ENCODE data around the gene RNF115.
"Not testable (repeated sequence)": the region's sequence is repeated elsewhere in the genome, so short reads cannot be mapped to it uniquely, and the experiment has no call there.

The RNF115 gene

GRCh38 chr1:145771056-145771455 is 52.8 kb downstream of the RNF115 start:
- no peak for DNase-seq

GRCh38 chr1:145768004-145768403 is 55.9 kb downstream of the RNF115 start:
- not testable (repeated sequence) for DNase-seq

- not testable (repeated sequence) for DNase-seq
These were observed 57.0 kb downstream of the RNF115 start for GRCh38 chr1:145766926-145767325.

- DNase-seq = not testable (repeated sequence)
These were observed 58.1 kb downstream of the RNF115 start for GRCh38 chr1:145765585-145766360.

- not testable (repeated sequence) for DNase-seq
These were observed 58.8 kb downstream of the RNF115 start for GRCh38 chr1:145765127-145765526.

- DNase-seq = not testable (repeated sequence)
These were observed 59.5 kb downstream of the RNF115 start for GRCh38 chr1:145764231-145764940.

GRCh38 chr1:145762001-145762400 is 61.9 kb downstream of the RNF115 start:
- not testable (repeated sequence) for DNase-seq

GRCh38 chr1:145761498-145761897 is 62.4 kb downstream of the RNF115 start:
- not testable (repeated sequence) for DNase-seq

- DNase-seq = not testable (repeated sequence)
These were observed 63.4 kb downstream of the RNF115 start for GRCh38 chr1:145760395-145760949.

- DNase-seq = no peak
These were observed 64.2 kb downstream of the RNF115 start for GRCh38 chr1:145759721-145760120.

- no peak for DNase-seq
These were observed 65.3 kb downstream of the RNF115 start for GRCh38 chr1:145758575-145758974.

- no peak for DNase-seq
These were observed 65.8 kb downstream of the RNF115 start for GRCh38 chr1:145758116-145758515.

GRCh38 chr1:145757420-145757819 is 66.5 kb downstream of the RNF115 start:
- no peak for DNase-seq

- no peak for DNase-seq
These were observed 72.3 kb downstream of the RNF115 start for GRCh38 chr1:145751491-145752037.

- no peak for DNase-seq
These were observed 73.5 kb downstream of the RNF115 start for GRCh38 chr1:145750426-145750825.

- no peak for DNase-seq
These were observed 76.3 kb downstream of the RNF115 start for GRCh38 chr1:145747398-145748247.

- no peak for DNase-seq
These were observed 83.6 kb downstream of the RNF115 start for GRCh38 chr1:145740269-145740668.

GRCh38 chr1:145736191-145736590 is 87.7 kb downstream of the RNF115 start:
- no peak for DNase-seq

GRCh38 chr1:145730900-145731299 is 93.0 kb downstream of the RNF115 start:
- DNase-seq = no peak

- no peak for DNase-seq
These were observed 93.4 kb downstream of the RNF115 start for GRCh38 chr1:145730467-145730866.

- DNase-seq = no peak
These were observed 94.0 kb downstream of the RNF115 start for GRCh38 chr1:145729666-145730436.

GRCh38 chr1:145729196-145729595 is 94.7 kb downstream of the RNF115 start:
- no peak for DNase-seq
